ENCODE results near the gene PSMA1.

DNA sequence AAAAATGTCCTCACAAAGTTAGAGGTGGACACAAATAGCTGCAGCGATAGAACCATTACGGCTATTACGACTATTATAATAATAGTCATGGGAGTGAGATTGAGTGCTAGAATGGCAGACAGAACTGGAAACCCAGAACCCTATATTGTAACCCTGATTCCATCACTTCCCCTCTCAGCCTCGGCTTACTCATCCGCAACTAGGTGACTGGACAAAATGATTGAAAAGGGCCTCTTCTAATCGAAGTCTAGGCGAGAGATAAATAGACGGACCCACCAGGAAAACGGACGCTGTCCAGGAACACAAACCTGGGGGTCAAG is 629 bp downstream of the PSMA1 start:
- TF ChIP-seq, protein P1, sequence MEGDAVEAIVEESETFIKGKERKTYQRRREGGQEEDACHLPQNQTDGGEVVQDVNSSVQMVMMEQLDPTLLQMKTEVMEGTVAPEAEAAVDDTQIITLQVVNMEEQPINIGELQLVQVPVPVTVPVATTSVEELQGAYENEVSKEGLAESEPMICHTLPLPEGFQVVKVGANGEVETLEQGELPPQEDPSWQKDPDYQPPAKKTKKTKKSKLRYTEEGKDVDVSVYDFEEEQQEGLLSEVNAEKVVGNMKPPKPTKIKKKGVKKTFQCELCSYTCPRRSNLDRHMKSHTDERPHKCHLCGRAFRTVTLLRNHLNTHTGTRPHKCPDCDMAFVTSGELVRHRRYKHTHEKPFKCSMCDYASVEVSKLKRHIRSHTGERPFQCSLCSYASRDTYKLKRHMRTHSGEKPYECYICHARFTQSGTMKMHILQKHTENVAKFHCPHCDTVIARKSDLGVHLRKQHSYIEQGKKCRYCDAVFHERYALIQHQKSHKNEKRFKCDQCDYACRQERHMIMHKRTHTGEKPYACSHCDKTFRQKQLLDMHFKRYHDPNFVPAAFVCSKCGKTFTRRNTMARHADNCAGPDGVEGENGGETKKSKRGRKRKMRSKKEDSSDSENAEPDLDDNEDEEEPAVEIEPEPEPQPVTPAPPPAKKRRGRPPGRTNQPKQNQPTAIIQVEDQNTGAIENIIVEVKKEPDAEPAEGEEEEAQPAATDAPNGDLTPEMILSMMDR (IDR thresholded peaks at IDR 0.05): no peak
- TF ChIP-seq POLR2A (IDR thresholded peaks at IDR 0.05): no peak
